HG03460 (cell line): Measurements from ENCODE around the gene GJC3.
"Not testable (repeated sequence)": the region's sequence is repeated elsewhere in the genome, so short reads cannot be mapped to it uniquely, and the experiment has no call there.

Experiments used
- ATAC-seq: cut with Tn5 transposase; IDR thresholded peaks from one replicate; pipeline ENCODE4 v1.9.1; 2021; ENCODE audit not compliant: unreplicated experiment

Gene GJC3, protein sequence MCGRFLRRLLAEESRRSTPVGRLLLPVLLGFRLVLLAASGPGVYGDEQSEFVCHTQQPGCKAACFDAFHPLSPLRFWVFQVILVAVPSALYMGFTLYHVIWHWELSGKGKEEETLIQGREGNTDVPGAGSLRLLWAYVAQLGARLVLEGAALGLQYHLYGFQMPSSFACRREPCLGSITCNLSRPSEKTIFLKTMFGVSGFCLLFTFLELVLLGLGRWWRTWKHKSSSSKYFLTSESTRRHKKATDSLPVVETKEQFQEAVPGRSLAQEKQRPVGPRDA

DNA sequence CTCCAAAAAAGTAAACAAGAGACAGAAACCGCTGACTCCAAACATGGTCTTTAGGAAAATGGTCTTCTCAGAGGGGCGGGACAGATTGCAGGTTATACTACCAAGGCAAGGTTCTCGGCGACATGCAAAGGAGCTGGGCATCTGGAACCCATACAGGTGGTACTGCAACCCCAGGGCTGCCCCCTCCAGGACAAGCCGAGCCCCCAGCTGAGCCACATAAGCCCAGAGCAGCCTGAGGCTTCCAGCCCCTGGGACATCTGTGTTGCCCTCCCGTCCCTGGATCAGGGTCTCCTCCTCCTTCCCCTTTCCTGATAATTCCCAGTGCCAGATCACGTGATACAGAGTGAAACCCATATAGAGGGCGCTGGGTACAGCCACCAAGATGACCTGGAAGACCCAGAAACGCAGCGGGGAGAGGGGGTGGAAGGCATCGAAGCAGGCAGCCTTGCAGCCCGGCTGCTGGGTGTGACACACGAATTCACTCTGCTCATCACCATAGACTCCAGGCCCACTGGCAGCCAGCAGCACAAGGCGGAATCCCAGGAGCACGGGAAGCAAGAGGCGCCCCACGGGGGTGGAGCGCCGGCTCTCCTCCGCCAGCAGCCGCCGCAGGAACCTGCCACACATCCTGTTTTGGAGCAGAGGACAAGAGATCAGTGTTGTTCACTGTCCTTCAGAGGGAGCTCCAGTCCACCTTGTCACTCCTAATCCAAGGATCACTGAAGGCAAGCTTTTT, at the start of gene GJC3:
Gene GJC3 (minus strand): TSS at position 627 of the 736 bp plus-strand sequence. CDS start 0 bp downstream, at position 627.
- ATAC-seq, result no peak

DNA sequence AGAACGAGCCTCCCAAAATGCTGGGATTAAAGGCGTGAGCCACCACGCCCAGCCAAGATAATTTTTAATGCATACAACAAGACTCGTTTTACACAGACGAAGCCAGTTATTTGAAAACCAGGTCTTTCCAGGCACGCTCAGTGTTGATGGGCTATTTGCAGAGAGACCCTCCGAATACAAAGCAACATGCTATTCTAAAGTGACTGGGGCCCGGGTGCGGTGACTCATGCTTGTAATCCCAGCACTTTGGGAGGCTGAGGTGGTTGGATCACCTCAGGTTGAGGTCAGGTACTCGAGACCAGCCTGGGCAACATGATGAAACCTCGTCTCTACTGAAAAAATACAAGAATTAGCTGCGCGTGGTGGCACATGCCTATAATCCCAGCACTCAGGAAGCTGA, 47.2 kb upstream of the GJC3 start:
- no peak for ATAC-seq

DNA sequence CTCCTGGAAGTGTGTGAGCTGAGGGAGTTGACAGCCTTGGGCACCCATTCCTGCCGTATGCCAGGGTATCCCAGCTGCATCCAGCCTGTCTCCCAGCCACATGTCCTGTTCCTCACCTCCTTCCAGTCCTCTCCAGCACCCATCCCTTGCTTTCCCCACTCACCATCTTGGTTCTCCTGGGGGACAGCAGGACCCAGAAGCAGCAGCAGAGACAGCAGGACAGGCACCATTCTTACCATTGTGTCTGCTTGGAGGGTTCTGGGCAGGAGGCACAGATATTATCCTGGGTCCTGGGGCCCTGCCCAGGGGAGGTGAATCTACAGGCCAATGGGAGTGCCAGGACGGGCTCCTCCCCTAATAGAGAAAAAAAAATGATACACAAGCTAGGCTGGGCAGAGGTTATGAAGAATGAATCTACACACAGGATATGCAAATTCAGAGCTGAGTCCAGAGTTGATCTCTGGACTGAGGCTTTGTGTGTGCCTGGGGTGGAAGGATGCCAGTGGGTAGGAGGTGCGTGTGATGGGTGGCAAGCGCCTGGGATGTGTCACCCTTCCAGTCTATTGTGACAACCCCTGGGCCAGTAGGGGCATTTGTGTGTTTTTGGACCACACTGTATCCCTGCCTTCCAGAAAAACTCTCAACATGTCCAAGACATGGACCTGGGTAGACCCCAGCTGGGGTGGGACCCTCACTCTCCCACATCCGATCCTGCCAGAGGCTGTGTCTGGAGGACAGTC, 46.5 kb upstream of the GJC3 start, which contains the start of gene AZGP1:
Gene AZGP1 (minus strand): TSS at position 250 of the 740 bp plus-strand sequence. CDS start 11 bp downstream, at position 239.
- no peak for ATAC-seq

DNA sequence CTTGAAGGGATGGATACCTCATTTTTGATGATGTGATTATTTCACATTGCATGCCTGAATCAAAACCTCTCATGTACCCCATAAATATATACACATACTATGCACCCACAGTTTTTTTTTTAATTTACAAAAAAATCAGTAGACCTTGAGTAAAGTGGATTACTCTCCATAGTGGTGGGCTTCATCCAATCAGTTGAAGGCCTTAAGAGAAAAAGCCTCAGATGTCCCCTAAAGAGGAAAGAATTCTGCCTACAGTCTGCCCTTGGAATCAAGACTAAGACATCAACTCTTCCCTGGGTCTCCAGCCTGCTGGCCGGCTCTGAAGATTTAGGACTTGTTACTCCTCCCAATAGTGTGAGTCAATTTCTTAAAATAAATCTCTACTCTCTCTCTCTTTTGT, 45.3 kb upstream of the GJC3 start:
- no peak for ATAC-seq

DNA sequence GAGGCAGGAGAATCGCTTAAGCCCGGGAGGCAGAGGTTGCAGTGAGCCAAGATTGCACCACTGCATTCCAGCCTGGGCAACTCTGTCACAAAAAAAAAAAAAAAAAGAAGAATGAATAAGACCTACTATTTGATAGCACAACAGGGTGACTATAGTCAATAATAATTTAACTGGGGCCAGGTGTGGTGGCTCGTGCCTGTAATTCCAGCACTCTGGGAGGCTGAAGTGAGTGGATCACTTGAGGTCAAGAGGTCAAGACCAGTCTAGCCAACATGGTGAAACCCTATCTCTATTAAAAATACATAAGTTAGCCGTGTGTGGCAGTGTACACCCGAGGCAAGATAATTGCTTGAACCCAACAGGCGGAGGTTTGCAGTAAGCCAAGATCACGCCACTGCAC, 44.4 kb upstream of the GJC3 start:
- ATAC-seq, result not testable (repeated sequence)

DNA sequence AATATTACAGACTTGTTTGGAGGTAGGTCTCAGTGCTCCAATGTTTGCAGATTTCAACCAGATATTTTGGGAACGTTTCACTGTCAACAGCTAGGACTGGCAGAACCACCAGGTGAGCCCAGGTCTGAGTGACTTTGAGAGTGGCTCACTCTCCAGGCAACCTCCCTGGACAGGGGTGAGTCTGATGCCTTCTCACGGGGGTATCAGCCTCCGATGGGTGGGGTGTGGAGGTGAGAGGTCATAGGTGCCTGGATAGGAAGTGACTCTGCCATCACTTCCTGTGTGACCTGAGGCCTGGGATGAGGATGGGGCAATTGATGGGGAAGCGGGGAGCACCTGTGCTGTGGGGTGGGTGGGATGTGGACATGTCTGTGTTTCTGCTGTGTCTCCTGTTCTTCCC, 41.8 kb upstream of the GJC3 start:
- ATAC-seq, result no peak

DNA sequence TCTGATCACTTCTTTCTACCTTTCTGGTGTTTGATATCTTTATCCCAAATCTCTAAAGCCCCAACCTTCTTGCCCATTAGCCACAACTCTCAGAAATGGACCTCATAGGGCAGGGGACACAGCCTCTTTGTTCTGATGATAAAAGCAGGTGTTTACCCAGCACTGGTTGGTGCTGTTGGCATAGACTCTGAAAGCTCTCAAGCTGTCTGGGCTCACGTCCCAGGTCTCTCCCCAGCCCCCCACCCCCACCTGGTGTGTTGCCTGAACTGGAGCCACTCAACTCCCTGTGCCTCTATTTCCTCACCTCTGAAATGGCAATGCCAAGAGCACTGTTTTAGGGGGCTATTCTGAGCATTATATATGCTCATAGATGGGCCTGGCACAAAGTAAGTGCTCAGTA, 40.4 kb upstream of the GJC3 start:
- not testable (repeated sequence) for ATAC-seq

DNA sequence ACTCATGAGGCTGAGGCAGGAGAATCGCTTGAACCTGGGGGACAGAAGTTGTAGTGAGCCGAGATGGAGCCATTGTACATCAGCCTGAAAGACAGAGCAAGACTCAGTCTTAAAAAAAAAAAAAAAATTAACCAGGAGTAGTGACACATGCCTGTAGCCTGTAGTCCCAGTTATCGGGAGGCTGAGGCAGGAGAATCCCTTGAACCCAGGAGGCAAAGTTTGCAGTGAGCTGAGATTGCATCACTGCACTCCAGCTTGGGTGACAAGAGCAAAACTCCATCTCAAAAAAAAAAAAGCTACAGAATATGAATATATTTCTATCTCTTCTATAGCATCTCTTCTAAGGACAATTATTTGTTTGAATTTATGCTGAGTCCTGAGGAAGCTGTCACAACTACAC, 39.9 kb upstream of the GJC3 start:
- ATAC-seq, result no peak

DNA sequence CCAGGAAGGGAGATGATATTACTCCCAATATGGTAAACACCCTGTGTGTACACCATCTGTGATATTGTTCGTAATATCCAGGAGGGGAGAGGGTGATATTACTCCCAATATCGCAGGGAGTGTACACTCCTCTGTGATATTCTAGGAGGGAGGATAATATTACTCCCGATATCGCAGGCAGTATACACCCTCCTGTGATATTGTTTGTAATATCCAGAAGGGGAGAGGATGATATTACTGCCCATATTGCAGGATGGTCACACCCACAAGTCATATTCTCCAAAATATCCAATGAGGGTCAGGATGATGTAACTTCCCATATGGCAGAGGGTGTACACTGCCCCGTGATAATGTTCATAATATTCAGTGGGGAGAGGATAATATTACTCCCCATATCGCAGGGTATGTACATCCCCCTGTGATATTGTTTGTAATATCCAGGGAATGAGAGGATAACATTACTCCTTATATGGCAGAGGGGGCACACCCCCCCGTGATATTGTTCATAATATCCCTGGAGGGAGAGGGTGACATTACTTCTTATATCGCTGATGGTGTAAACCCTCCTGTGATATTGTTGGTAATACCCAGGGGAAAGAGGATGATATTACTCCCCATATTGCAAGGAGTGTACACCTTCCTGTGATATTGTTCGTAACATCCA, 29.3 kb upstream of the GJC3 start:
- ATAC-seq, result no peak

DNA sequence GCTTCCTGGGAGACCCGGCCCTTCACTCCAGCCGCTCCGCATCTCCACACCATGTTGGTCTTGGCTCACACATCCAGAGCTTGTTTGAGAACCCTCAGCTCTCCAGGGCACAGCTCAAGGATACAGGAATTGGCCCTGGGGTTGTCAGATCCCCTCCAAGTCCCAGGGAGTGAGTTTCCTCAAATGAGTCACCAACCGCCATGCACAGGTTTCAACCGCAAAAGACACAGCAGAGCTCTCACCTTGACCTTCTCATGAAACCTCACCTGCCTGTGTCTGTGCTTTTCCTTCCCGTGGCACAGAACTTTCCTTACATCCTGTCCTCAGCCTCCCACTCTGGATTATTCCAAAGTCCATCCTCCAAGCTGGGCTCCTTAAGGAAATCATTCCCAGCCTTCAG, 25.8 kb upstream of the GJC3 start:
- ATAC-seq, result no peak

DNA sequence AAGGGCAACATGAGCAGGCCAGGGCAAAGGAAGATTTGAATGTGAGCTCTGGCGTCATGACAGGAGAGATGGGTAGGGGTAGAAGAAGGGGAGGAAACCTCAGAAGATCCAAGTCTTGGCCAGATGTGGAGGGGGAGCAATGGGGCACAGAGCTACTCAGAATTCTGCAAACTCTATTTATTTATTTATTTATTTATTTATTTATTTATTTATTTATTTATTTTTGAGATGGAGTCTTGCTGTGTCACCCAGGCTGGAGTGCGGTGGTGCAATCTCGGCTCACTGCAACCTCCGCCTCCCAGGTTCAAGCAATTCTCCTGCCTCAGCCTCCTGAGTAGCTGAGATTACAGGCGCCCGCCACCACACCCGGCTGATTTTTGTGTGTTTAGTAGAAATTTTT, 25.2 kb upstream of the GJC3 start:
- ATAC-seq, result not testable (repeated sequence)

DNA sequence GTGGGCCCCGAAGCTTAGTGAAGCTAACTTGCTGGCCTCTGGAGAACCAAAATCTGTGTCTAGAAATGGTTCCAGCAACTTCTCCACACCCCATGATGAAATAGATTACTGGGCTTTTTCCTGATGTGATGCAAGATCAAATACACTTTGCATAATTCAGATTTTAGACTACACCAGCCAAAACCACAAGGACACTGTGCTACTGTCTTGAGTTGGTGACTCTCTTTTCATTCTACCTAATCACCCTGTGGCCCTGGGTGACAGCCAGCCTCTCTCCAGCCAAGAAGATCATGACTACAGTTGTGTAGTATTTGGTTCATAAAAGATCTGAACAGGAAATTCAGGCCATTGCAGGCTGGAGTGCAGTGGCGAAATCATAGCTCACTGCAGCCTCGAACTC, 24.2 kb upstream of the GJC3 start:
- no peak for ATAC-seq

DNA sequence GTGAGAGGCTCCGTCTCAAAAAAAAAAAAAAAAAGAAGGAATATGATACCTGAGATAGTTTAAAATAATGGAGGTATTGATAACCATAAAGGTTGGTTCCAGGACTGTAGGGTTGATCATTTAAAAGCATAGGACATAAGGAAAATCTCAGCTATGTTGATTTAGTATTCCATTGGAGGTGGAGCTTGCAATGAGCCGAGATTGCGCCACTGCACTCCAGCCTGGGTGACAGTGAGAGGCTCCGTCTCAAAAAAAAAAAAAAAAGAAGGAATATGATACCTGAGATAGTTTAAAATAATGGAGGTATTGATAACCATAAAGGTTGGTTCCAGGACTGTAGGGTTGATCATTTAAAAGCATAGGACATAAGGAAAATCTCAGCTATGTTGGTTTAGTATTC, 23.2 kb upstream of the GJC3 start:
- not testable (repeated sequence) for ATAC-seq

DNA sequence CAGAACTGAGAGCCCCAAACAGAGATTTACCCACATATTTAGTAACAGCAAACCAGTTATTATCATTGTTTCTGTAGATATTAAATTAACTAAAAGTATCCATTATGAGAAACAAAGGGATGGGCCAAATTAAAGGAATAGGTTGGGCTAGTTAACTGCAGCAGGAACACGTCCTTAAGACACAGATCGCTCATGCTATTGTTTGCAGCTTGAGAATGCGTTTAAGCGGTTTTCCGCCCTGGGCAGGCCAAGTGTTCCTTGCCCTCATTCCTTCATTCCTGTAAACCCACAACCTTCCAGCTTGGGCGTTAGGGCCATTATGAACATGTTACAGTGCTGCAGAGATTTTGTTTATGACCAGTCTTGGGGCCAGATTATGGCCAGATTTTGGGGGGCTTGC, 21.4 kb upstream of the GJC3 start:
- ATAC-seq, result not testable (repeated sequence)

DNA sequence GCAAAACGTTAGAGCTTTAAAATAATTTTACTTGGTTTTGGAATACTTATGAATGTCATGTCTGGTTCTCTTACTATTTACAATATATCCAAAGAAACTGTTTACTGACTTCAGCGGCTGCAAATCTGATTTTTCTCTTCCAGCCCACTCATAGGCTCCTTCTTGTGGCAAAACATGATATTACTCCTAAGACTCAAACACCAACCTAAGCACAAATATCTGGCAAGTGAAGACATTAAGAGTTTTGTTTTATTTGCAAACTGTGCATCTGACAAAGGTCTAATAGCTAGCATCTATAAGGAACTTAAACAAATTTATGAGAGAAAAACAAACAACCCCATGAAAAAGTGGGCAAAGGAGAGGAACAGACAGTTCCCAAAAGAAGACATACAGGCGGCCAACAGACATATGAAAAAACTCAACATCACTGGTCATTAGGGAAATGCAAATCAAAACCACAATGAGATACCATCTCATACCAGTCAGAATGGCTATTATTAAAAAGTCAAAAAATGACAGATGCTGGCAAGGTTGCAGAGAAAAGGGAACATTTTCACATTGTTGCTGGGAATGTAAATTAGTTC, 20.3 kb upstream of the GJC3 start:
- no peak for ATAC-seq

DNA sequence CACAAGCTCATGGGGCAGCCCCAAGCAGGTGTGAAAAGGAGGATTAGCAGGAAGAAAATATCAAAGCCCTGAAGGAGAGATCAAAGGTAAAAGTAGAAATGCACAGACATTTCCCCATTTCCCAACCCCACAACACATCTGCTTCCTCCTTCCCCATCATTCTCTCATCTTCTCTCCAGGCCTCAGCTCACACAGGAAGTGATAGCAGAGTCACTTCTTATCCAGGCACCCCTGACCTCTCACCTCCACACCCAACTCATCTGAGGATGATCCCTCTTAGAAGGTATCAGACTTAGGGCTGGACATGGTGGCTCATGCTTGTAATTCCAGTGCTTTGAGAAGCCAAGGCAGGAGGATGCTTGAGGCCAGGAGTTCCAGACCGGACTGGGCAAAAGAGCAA, 18.2 kb upstream of the GJC3 start:
- ATAC-seq, result no peak

DNA sequence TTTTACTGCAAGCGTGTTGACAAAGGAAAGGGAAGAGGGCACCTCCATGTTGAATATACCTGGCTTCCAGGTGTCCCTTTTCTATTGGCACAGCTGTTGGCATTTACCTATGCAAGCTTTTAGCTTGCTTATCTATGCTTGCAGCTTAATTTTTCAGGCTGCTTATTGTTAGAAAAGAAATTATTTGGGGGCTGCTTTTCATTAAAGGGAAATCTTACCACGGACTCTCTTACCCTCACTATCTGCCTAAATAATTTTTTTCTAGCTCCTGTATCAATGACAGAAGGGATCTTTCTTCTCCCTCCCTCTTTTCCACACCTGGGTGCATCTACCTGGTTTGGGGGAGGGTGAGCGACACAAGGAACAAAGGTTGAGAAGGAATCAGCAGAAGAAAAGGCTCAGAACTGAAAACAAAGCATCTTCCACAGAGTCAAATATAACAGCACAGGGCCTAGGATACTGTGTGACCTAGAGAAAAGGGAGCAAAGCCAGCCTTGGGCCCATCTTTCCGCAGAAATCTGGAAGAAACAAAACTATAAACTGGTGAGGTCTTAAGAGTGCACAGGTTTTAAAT, 15.2 kb upstream of the GJC3 start:
- no peak for ATAC-seq

DNA sequence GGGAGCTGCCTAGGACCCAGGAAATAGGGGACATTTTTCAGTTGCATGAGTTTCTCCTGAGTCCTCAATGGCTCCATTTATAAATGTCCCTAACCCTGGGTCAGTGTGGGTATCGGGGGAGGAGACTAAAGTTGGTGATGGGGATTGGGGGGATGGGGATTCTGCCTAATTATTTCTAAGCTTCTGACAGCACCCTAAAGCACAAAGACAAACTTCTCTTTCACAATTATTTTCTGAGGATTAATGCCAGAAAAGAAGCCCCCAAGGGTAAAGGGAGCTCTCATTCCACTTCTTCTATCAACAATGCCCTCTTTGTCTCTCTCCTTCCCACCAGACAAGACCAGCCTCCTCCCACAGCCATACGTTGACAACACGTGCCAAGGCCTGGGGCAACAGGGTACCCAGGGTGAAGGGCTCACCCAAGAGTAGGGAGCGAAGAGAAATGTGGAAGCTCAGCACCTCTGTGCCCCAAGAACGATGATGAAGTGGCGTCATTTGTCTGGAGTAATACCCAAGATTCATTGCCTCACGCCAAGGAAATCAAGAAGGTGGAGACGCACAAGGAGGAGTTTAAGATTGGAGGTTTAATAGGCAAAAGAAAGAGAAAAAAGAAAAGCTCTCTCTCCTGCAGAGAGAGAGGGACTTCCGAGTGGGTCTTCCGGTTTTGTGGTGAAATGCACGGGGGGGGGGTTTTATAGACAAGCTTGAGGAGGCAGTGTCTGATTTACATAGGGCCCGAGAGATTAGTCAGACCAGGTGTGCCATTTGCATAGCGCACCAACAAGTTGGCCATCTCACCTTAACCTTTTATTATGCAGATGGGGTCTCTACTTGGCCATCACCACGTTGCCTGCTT, 14.4 kb upstream of the GJC3 start:
- ATAC-seq, result no peak

DNA sequence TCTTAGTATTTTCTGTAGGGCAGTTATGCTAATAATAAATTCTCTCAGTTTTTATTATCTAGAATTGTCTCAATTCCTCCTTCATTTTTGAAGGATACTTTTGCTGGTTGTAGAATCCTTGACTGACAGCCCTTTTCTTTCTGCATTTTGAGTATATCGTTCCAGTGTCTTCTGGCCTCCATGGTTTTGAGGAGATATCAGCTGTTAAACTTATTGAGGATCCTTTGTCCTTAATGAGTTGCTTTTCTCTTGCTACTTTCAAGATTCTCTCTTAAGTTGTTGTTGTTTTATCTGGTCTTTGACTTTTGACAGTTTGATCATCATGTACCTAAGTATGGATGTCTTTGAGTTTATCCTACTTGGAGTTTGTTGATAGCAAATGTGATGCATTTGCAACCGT, 8.9 kb upstream of the GJC3 start:
- no peak for ATAC-seq

DNA sequence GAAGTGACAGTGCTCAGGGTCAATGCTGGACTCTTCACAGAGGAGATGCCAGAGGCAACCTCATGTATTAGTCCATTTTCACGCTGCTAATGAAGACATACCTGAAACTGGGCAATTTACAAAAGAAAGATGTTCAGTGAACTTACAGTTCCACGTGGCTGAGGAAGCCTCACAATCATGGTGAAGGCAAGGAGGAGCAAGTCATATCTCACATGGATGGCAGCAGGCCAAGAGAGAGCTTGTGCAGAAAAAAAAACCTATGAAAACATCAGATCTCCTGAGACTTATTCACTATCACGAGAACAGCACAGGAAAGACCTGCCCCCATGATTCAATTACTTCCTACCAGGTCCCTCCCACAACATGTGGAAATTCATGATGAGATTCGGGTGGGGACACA, 5.6 kb upstream of the GJC3 start:
- not testable (repeated sequence) for ATAC-seq
